Mesothelial cell of epicardium (in vitro differentiated cells): ENCODE results near the gene CPVL. TPM values are rescaled to one million over a fixed set of nuclear protein-coding genes. Genes with fewer than 3 reads are reported as not detected.

ENCODE experiments used
- DNase-seq, 2 experiments: peaks; one replicate each; pipeline ENCODE4 v3.0.0; 2021; ENCODE audit warnings: low spot score in 2 of 2; ENCODE audit not compliant: unreplicated experiment in 2 of 2
- H3K27ac Mint-ChIP-seq: 2 replicates; pipeline ENCODE4 v1.8.0; 2021; ENCODE audit warnings: mixed read lengths
- H3K27me3 Mint-ChIP-seq: 2 replicates; pipeline ENCODE4 v1.8.0; 2021; ENCODE audit warnings: low read depth, mixed read lengths
- H3K36me3 Mint-ChIP-seq: 2 replicates; pipeline ENCODE4 v1.8.0; 2021; ENCODE audit warnings: mixed read lengths
- H3K4me1 Mint-ChIP-seq: 2 replicates; pipeline ENCODE4 v1.8.0; 2021; ENCODE audit warnings: mixed read lengths
- H3K4me3 Mint-ChIP-seq: 2 replicates; pipeline ENCODE4 v1.8.0; 2021; ENCODE audit warnings: mild to moderate bottlenecking, moderate library complexity, mixed read lengths
- H3K9me3 Mint-ChIP-seq: 2 replicates; pipeline ENCODE4 v1.8.0; 2021; ENCODE audit warnings: mixed read lengths
- total RNA-seq: library from RNA; stranded (reverse); gene quantifications from 3 replicates; pipeline ENCODE4 v1.2.1, GENCODE V29; 2021
- TF ChIP-seq, protein P1 (sequence below): fragments of 200-600 bp; sonication (generic); IDR thresholded peaks from one replicate; pipeline ENCODE4 v1.5.0; 2021; ENCODE audit warnings: antibody characterized with exemption; ENCODE audit not compliant: unreplicated experiment

CPVL gene
- total RNA-seq, 1 donor from 2014 or later: 11.4 TPM

DNA sequence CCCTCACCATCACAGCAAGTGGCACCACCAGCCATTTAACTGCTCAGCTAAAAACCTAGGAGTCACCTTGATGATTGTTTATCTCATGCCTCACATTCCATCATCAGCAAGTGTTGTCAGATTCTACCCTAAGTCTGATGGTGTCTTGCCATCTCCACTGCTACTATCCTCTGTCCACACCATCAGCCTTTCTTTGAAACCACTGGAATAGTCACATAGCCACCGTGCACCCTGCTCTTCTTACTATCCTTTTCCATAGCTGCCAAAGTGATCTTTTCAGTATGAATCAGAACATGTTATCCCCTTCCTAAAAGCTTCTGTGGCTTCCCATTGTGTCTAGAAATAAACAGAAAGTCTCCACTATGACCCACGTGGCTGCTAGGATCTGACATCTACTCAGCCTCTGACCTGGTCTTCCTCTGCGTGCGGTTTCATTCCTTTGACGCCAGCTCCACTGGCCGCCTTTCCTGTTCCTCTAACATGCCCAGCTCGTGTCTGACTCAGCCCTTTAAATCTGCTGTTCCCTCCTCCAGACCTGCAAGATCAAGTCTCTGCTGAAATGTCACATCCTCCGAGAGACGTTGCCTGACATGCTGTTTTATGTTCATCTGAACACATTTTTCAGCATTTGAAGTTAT is 31.7 kb upstream of the CPVL start:
- H3K27ac Mint-ChIP-seq: no peak overlapping the region
- peaks cover 5% of the 10 kb centered on the region for H3K4me1 Mint-ChIP-seq
- H3K9me3 Mint-ChIP-seq: peaks cover 4% of the 10 kb centered on the region
- TF ChIP-seq, protein P1, sequence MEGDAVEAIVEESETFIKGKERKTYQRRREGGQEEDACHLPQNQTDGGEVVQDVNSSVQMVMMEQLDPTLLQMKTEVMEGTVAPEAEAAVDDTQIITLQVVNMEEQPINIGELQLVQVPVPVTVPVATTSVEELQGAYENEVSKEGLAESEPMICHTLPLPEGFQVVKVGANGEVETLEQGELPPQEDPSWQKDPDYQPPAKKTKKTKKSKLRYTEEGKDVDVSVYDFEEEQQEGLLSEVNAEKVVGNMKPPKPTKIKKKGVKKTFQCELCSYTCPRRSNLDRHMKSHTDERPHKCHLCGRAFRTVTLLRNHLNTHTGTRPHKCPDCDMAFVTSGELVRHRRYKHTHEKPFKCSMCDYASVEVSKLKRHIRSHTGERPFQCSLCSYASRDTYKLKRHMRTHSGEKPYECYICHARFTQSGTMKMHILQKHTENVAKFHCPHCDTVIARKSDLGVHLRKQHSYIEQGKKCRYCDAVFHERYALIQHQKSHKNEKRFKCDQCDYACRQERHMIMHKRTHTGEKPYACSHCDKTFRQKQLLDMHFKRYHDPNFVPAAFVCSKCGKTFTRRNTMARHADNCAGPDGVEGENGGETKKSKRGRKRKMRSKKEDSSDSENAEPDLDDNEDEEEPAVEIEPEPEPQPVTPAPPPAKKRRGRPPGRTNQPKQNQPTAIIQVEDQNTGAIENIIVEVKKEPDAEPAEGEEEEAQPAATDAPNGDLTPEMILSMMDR: no peak
- H3K27me3 Mint-ChIP-seq: no peaks in the 10 kb centered on the region
- DNase-seq: no peak
- no peak overlapping the region for H3K4me3 Mint-ChIP-seq
- no peaks in the 10 kb centered on the region for H3K36me3 Mint-ChIP-seq

DNA sequence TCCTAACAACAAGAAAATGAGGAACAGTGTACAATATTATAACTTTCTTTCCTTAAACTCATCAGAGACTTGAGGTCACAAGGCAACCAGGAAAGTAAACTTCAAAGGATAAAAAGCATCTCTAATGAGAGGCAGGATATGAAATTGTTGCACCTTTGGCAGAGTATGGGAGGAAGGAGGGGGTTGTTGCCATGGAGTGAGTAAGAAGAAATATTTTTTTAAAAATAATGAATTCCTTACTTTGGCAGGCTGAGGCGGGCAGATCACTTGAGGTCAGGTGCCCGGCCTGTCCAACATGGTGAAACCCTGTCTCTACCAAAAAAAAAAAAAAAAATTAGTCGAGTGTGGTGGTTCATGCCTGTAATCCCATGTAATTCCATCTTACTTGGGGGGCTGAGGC is 27.1 kb upstream of the CPVL start:
- no peak overlapping the region for H3K27ac Mint-ChIP-seq
- H3K4me3 Mint-ChIP-seq: no peak overlapping the region
- TF ChIP-seq, protein P1: no peak
- peaks cover 5% of the 10 kb centered on the region for H3K4me1 Mint-ChIP-seq
- peaks cover 4% of the 10 kb centered on the region for H3K9me3 Mint-ChIP-seq
- no peak for DNase-seq
- no peaks in the 10 kb centered on the region for H3K27me3 Mint-ChIP-seq
- H3K36me3 Mint-ChIP-seq: no peaks in the 10 kb centered on the region

DNA sequence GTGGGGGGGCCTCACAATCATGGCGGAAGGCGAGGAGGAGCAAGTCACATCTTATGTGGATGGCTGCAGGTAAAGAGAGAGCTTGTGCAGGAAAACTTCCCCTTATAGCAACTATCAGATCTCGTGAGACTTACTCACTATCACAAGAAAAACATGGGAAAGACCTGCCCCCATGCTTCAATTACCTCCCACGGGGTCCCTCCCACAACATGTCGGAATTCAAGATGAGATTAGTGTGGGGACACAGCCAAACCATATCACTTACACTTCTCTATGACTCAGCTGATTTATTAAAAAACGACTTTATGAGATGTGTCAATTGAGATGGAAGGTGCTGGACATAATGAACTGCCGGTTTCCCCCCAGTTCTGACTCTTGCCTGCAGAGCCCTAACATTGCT is 24.4 kb upstream of the CPVL start:
- peaks cover 5% of the 10 kb centered on the region for H3K4me1 Mint-ChIP-seq
- H3K9me3 Mint-ChIP-seq: peaks cover 11% of the 10 kb centered on the region
- H3K27ac Mint-ChIP-seq: no peak overlapping the region
- peaks cover under 1% of the 10 kb centered on the region for H3K36me3 Mint-ChIP-seq
- H3K4me3 Mint-ChIP-seq: no peak overlapping the region
- no peak for DNase-seq
- TF ChIP-seq, protein P1: no peak
- no peaks in the 10 kb centered on the region for H3K27me3 Mint-ChIP-seq

DNA sequence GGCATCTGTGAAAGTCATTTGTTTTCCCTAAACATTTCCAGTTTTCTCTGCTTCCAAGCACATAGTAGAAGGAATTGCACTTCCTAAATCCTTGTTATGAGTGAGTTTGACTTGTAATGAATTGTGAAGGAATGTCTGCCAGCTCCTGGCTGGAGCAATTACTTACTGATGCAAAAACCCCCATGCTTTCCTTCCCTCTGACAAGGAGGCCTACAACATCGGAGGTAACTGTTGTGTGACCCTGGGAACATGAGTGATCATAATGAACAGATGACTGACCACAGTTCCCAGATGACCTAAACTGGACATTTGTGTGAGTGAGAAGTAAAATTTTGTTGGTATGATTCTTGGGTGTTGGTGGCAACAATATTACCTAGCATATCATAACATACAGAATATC is 21.4 kb upstream of the CPVL start:
- no peak for DNase-seq
- TF ChIP-seq, protein P1: no peak
- Mint-ChIP-seq H3K27me3 (no peaks in the 10 kb centered on the region), H3K9me3 (peaks cover 15% of the 10 kb centered on the region), H3K4me1 (no peaks in the 10 kb centered on the region), H3K36me3 (peaks cover 6% of the 10 kb centered on the region), H3K4me3 (no peak overlapping the region), H3K27ac (no peak overlapping the region)

DNA sequence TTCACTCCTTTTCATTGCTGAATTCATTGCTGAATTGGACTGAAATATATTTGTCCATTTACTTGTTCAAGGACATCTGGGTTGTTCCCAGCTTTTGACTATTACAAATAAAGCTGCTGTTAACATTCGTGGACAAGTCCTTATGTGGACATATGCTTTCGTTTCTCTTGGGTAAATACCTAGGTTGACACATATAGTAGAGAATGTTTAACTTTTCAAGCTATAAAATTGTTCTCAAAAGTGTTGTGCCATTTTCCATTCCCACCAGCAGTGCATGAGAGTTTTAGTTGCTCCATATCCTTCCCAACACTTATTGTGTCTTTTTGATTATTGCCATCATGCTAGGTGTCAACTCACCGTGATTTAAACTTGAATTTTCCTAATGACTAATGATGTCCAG is 17.5 kb upstream of the CPVL start:
- no peak overlapping the region for H3K4me3 Mint-ChIP-seq
- peaks cover 6% of the 10 kb centered on the region for H3K36me3 Mint-ChIP-seq
- peaks cover 1% of the 10 kb centered on the region for H3K27me3 Mint-ChIP-seq
- H3K27ac Mint-ChIP-seq: no peak overlapping the region
- no peak for DNase-seq
- H3K9me3 Mint-ChIP-seq: peaks cover 15% of the 10 kb centered on the region
- peaks cover 2% of the 10 kb centered on the region for H3K4me1 Mint-ChIP-seq
- TF ChIP-seq, protein P1: no peak

DNA sequence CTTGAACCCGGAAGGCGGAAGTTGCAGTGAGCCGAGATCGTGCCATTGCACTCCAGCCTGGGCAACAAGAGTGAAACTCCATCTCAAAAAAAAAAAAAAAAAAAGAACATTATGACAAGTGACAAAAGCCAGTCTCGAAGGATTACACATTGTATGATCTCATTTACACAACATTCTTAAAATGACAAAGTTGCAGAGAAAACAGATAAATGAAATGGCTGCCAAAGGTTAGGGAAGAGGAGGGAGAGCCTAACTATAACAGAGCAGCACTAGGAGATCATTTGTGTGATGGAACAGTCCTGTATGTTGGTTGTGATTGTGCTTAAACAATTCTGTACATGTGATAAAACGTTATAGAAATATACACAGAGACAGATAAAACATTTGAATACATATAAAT is 16.2 kb upstream of the CPVL start:
- Mint-ChIP-seq H3K4me3 (no peak overlapping the region), H3K36me3 (peaks cover 6% of the 10 kb centered on the region), H3K9me3 (peaks cover 15% of the 10 kb centered on the region), H3K4me1 (peaks cover 13% of the 10 kb centered on the region), H3K27ac (no peak overlapping the region), H3K27me3 (peaks cover 1% of the 10 kb centered on the region)
- TF ChIP-seq, protein P1: no peak
- no peak for DNase-seq
